Sigmoid colon (tissue), 4 donors: ENCODE results near the gene N4BP2.

ENCODE experiments used
- CTCF ChIP-seq, 4 experiments: fragments of 450-650 bp in 3 of 4; fragments of 200-600 bp in 1 of 4; IDR thresholded peaks; one replicate each; pipeline ENCODE4 v1.5.1; 2016 to 2019; ENCODE audit warnings: antibody characterized with exemption in 4 of 4, mild to moderate bottlenecking in 3 of 4, moderate library complexity in 2 of 4
- EP300 ChIP-seq, 4 donors: sonication (generic); formaldehyde crosslinking; IDR thresholded peaks; one replicate each; pipeline ENCODE4 v1.6.1; 2017; ENCODE audit warnings: antibody characterized with exemption in 4 of 4
- POLR2A ChIP-seq, 2 donors: fragments of 450-650 bp; IDR thresholded peaks; one replicate each; pipeline ENCODE4 v1.6.1; 2016; ENCODE audit warnings: antibody characterized with exemption in 2 of 2, mild to moderate bottlenecking in 2 of 2, moderate library complexity in 2 of 2
- POLR2AphosphoS5 ChIP-seq, 4 donors: sonication (generic); formaldehyde crosslinking; IDR thresholded peaks; one replicate each; pipeline ENCODE4 v1.6.1; 2017; ENCODE audit warnings: antibody characterized with exemption in 4 of 4

DNA sequence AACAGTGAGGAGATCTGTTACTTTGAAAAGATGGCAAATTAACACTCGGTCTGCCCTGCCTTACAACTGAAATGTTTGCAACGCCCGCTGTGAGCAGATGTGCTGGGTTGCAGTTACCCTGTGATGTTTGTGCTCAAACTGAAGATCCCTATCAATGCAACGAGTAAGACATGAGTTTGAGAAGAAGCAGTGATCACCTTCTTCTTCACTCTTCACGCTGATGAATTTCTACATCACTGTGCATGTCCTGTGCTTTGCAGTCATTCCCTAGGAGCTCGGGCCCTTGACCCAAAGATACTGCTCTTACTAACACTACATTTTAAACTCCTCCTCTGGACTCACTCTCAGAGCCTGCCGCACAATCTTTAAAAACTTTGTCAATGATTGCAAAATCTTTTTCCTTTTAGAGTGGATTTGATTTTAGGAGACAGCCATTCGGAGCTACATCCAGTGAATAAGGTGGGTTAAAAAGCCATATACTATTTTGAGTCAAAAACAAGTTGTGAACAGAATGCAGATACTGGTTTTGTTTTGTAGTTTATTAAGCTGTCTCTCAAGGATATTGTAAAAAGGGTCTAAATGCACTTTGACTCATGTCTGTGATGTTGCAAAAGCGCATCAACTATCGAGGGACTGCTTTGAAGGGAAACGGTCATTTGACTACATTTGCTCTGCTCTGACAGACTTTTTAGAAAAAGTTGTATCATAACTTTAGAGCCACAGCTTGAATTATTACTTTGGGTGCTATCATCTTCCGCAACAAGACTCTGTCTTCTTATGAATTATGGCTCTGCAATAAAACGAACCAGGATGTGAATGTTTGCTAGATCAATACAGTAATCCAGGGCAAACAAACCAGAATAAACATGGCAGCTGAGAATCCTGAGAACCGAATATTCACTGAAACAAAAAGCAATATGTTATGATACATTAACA, 134.5 kb downstream of the N4BP2 start:
- TF ChIP-seq CTCF (IDR thresholded peaks at IDR 0.05) = no peak
- no peak for TF ChIP-seq POLR2A (IDR thresholded peaks at IDR 0.05)
- no peak for TF ChIP-seq POLR2AphosphoS5 (IDR thresholded peaks at IDR 0.05)
- no peak for TF ChIP-seq EP300 (IDR thresholded peaks at IDR 0.05)
